ENCODE measurements around the gene CFAP70. TPM values are rescaled to one million over a fixed set of nuclear protein-coding genes. Genes with fewer than 3 reads are reported as not detected.

The CFAP70 gene
- total RNA-seq, 1 donor from 2014 or later: 0.43 TPM

GRCh38 chr10:73218431-73219191 is 140.1 kb downstream of the CFAP70 start:
- peaks cover 37% of the 10 kb centered on the region for H3K36me3 Mint-ChIP-seq (ENCODE audit: low read depth)
- intact Hi-C loops (cut with micrococcal nuclease): no loop called here
- no peak for DNase-seq (ENCODE audit: low spot score)
- no peaks in the 10 kb centered on the region for H3K27me3 Mint-ChIP-seq (ENCODE audit: low read depth)
- peaks cover 13% of the 10 kb centered on the region for H3K4me1 Mint-ChIP-seq (ENCODE audit: low read depth)
- no peak overlapping the region for H3K4me3 Mint-ChIP-seq (ENCODE audit: low read depth)
- no peak overlapping the region for H3K27ac Mint-ChIP-seq
- no peaks in the 10 kb centered on the region for H3K9me3 Mint-ChIP-seq

GRCh38 chr10:73217628-73218027 is 141.0 kb downstream of the CFAP70 start:
- H3K9me3 Mint-ChIP-seq: no peaks in the 10 kb centered on the region
- intact Hi-C loops (cut with micrococcal nuclease): no loop called here
- peaks cover 13% of the 10 kb centered on the region for H3K4me1 Mint-ChIP-seq (ENCODE audit: low read depth)
- peaks cover 38% of the 10 kb centered on the region for H3K36me3 Mint-ChIP-seq (ENCODE audit: low read depth)
- H3K27ac Mint-ChIP-seq: no peak overlapping the region
- no peak for DNase-seq (ENCODE audit: low spot score)
- no peaks in the 10 kb centered on the region for H3K27me3 Mint-ChIP-seq (ENCODE audit: low read depth)
- no peak overlapping the region for H3K4me3 Mint-ChIP-seq (ENCODE audit: low read depth)

GRCh38 chr10:73215749-73216148 is 142.9 kb downstream of the CFAP70 start:
- Mint-ChIP-seq H3K4me1 (ENCODE audit: low read depth) (peaks cover 13% of the 10 kb centered on the region), H3K27ac (no peak overlapping the region), H3K27me3 (ENCODE audit: low read depth) (no peaks in the 10 kb centered on the region), H3K4me3 (ENCODE audit: low read depth) (no peak overlapping the region), H3K36me3 (ENCODE audit: low read depth) (peaks cover 34% of the 10 kb centered on the region), H3K9me3 (no peaks in the 10 kb centered on the region)
- intact Hi-C loops (cut with micrococcal nuclease): no loop called here
- DNase-seq (ENCODE audit: low spot score): no peak

- H3K27me3 Mint-ChIP-seq (ENCODE audit: low read depth): no peaks in the 10 kb centered on the region
- H3K4me1 Mint-ChIP-seq (ENCODE audit: low read depth): no peaks in the 10 kb centered on the region
- peaks cover 15% of the 10 kb centered on the region for H3K36me3 Mint-ChIP-seq (ENCODE audit: low read depth)
- intact Hi-C loops (cut with micrococcal nuclease): no loop called here
- H3K9me3 Mint-ChIP-seq: no peaks in the 10 kb centered on the region
- no peak for DNase-seq (ENCODE audit: low spot score)
- no peak overlapping the region for H3K27ac Mint-ChIP-seq
- H3K4me3 Mint-ChIP-seq (ENCODE audit: low read depth): no peak overlapping the region
Observed at GRCh38 chr10:73211106-73211811, 147.4 kb downstream of the CFAP70 start.

GRCh38 chr10:73210395-73211105 is 148.1 kb downstream of the CFAP70 start:
- DNase-seq (ENCODE audit: low spot score): no peak
- Mint-ChIP-seq H3K36me3 (ENCODE audit: low read depth) (peaks cover 15% of the 10 kb centered on the region), H3K4me1 (ENCODE audit: low read depth) (no peaks in the 10 kb centered on the region), H3K9me3 (no peaks in the 10 kb centered on the region), H3K4me3 (ENCODE audit: low read depth) (no peak overlapping the region), H3K27me3 (ENCODE audit: low read depth) (no peaks in the 10 kb centered on the region), H3K27ac (no peak overlapping the region)
- intact Hi-C loops (cut with micrococcal nuclease): no loop called here

GRCh38 chr10:73209705-73210104 is 149.0 kb downstream of the CFAP70 start:
- no peak overlapping the region for H3K4me3 Mint-ChIP-seq (ENCODE audit: low read depth)

GRCh38 chr10:73207883-73208282 is 150.8 kb downstream of the CFAP70 start:
- DNase-seq (ENCODE audit: low spot score): no peak
- no peak overlapping the region for H3K4me3 Mint-ChIP-seq (ENCODE audit: low read depth)
- H3K9me3 Mint-ChIP-seq: no peaks in the 10 kb centered on the region
- H3K4me1 Mint-ChIP-seq (ENCODE audit: low read depth): no peaks in the 10 kb centered on the region
- intact Hi-C loops (cut with micrococcal nuclease): no loop called here
- no peaks in the 10 kb centered on the region for H3K27me3 Mint-ChIP-seq (ENCODE audit: low read depth)
- no peak overlapping the region for H3K27ac Mint-ChIP-seq
- H3K36me3 Mint-ChIP-seq (ENCODE audit: low read depth): peaks cover 14% of the 10 kb centered on the region

More at GRCh38 chr10:73209705-73210104, 149.0 kb downstream of the CFAP70 start:
- Mint-ChIP-seq H3K9me3 (no peaks in the 10 kb centered on the region), H3K27ac (no peak overlapping the region), H3K4me1 (ENCODE audit: low read depth) (no peaks in the 10 kb centered on the region), H3K36me3 (ENCODE audit: low read depth) (peaks cover 15% of the 10 kb centered on the region), H3K27me3 (ENCODE audit: low read depth) (no peaks in the 10 kb centered on the region)
- no peak for DNase-seq (ENCODE audit: low spot score)
- intact Hi-C loops (cut with micrococcal nuclease): no loop called here

- Mint-ChIP-seq H3K9me3 (no peaks in the 10 kb centered on the region), H3K4me1 (ENCODE audit: low read depth) (no peaks in the 10 kb centered on the region), H3K27ac (no peak overlapping the region), H3K36me3 (ENCODE audit: low read depth) (peaks cover 12% of the 10 kb centered on the region), H3K27me3 (ENCODE audit: low read depth) (no peaks in the 10 kb centered on the region), H3K4me3 (ENCODE audit: low read depth) (no peak overlapping the region)
- DNase-seq (ENCODE audit: low spot score): no peak
- intact Hi-C loops (cut with micrococcal nuclease): no loop called here
Observed at GRCh38 chr10:73206385-73206784, 152.3 kb downstream of the CFAP70 start.

GRCh38 chr10:73205890-73206289 is 152.8 kb downstream of the CFAP70 start:
- Mint-ChIP-seq H3K27ac (no peak overlapping the region), H3K9me3 (no peaks in the 10 kb centered on the region), H3K36me3 (ENCODE audit: low read depth) (peaks cover 12% of the 10 kb centered on the region), H3K27me3 (ENCODE audit: low read depth) (no peaks in the 10 kb centered on the region), H3K4me1 (ENCODE audit: low read depth) (no peaks in the 10 kb centered on the region), H3K4me3 (ENCODE audit: low read depth) (no peak overlapping the region)
- DNase-seq (ENCODE audit: low spot score): no peak
- intact Hi-C loops (cut with micrococcal nuclease): no loop called here

- no peak for DNase-seq (ENCODE audit: low spot score)
- Mint-ChIP-seq H3K4me1 (ENCODE audit: low read depth) (no peaks in the 10 kb centered on the region), H3K27me3 (ENCODE audit: low read depth) (no peaks in the 10 kb centered on the region), H3K27ac (no peak overlapping the region), H3K36me3 (ENCODE audit: low read depth) (peaks cover 12% of the 10 kb centered on the region), H3K9me3 (no peaks in the 10 kb centered on the region), H3K4me3 (ENCODE audit: low read depth) (no peak overlapping the region)
- intact Hi-C loops (cut with micrococcal nuclease): no loop called here
Observed at GRCh38 chr10:73205081-73205480, 153.6 kb downstream of the CFAP70 start.

Other genes with a start within 250 kb of the CFAP70 start
- gene NUDT13, start 248.4 kb downstream of the CFAP70 start, total RNA-seq: 0.76 and 1.0 TPM in 2 replicates
- gene ECD, start 190.9 kb downstream of the CFAP70 start, total RNA-seq: 35.2 and 37.8 TPM in 2 replicates
- 13.8 and 14.3 TPM in 2 replicates for gene FAM149B1, start 190.7 kb downstream of the CFAP70 start, total RNA-seq
- gene DNAJC9, start 111.6 kb downstream of the CFAP70 start, total RNA-seq: 50.8 and 52.7 TPM in 2 replicates
- 145 and 152 TPM in 2 replicates for gene MRPS16, start 106.2 kb downstream of the CFAP70 start, total RNA-seq
- gene ANXA7, start 55.2 kb upstream of the CFAP70 start, total RNA-seq: 173 and 174 TPM in 2 replicates
- 2.6 and 3.3 TPM in 2 replicates for gene MSS51, start 74.7 kb upstream of the CFAP70 start, total RNA-seq
- 45.4 and 46.0 TPM in 2 replicates for gene PPP3CB, start 137.2 kb upstream of the CFAP70 start, total RNA-seq
- gene USP54, start 232.5 kb upstream of the CFAP70 start, total RNA-seq: 5.4 and 5.7 TPM in 2 replicates

Measured in activated T-helper 2 cell treated with anti-CD3 and anti-CD28 coated beads, Interferon-gamma antibody, Interleukin-2, Interleukin-4, amounts not matched to agents 10 μg/mL and 5 μg/mL and 100 μg/mL, durations not matched to agents 14 hours and 24 hours and 36 hours (primary cell).